Esophagus (tissue), 2 donors: ENCODE results near the gene GALNT3. TPM values are rescaled to one million over a fixed set of nuclear protein-coding genes. Genes with fewer than 3 reads are reported as not detected.

Source experiments
- H3K27ac ChIP-seq, 2 donors: one replicate each; pipeline ENCODE4 v1.5.1; 2013; ENCODE audit warnings: low read depth in 2 of 2, mild to moderate bottlenecking in 2 of 2, inconsistent platforms in 1 of 2, low read length in 1 of 2, moderate library complexity in 1 of 2
- H3K27me3 ChIP-seq, 2 donors: one replicate each; pipeline ENCODE4 v1.6.1; 2013; ENCODE audit warnings: low read length in 2 of 2, control low read depth in 1 of 2, mild to moderate bottlenecking in 1 of 2; ENCODE audit not compliant: insufficient read depth in 2 of 2, control insufficient read depth in 1 of 2
- H3K36me3 ChIP-seq, 2 donors: one replicate each; pipeline ENCODE4 v1.6.1; 2013; ENCODE audit warnings: low read length in 1 of 2; ENCODE audit not compliant: control insufficient read depth in 2 of 2, insufficient read depth in 2 of 2
- H3K4me1 ChIP-seq, 2 donors: one replicate each; pipeline ENCODE4 v1.6.1; 2013; ENCODE audit warnings: low read length in 1 of 2; ENCODE audit not compliant: control insufficient read depth in 2 of 2, insufficient read depth in 2 of 2
- H3K4me3 ChIP-seq, 2 donors: one replicate each; pipeline ENCODE4 v1.5.1; 2013; ENCODE audit warnings: low read length in 2 of 2, mild to moderate bottlenecking in 2 of 2, low read depth in 1 of 2, moderate library complexity in 1 of 2
- H3K9me3 ChIP-seq, 2 donors: one replicate each; pipeline ENCODE4 v1.6.1; 2013; ENCODE audit warnings: mild to moderate bottlenecking in 2 of 2, low read depth in 1 of 2, low read length in 1 of 2, moderate library complexity in 1 of 2; ENCODE audit not compliant: control insufficient read depth in 2 of 2, insufficient read depth in 1 of 2
- WGBS, 2 donors: extraction: QIAGEN DNeasy Blood & Tissue Kit; methylation state at CpG; one replicate each; pipeline ENCODE4 v1.1.7; 2013; 5-methylcytosine and 5-hydroxymethylcytosine counted together
- polyA plus RNA-seq, 2 donors: library from polyadenylated mRNA; stranded (reverse); fragments of 200-250 nt; gene quantifications; one replicate each; pipeline ENCODE4 v1.2.3, GENCODE V29; 2013
- donor health status: healthy with polysubstance abuse.
- donor health status: Bipolar disorder and iron deficiency.

Gene GALNT3
- polyA plus RNA-seq, 2 donors = 25.7 to 30.7 TPM

DNA sequence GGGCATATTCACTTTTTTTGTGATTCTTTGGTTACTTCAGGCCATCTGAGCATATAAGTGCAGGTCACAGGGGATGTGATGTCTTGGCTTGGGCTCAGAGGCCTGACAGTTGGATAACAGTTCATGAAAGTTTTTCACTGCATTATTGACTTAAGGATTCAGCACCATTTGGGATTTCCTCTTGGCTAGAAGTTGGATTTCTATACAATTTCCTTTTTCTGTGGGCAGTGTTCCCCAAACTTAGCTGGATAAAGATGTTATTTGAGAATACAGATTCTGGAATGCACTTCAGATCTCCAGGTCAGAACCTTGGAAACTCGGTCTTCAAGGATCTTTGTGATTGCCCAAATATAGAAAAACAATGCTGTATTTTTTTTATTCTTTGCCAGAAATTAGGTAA, 78.0 kb downstream of the GALNT3 start:
- WGBS, 2 donors = 72 to 80% methylated on average over 1 of the region's 1 CpG
- Histone ChIP-seq H3K4me3 (no peak overlapping the region), H3K27me3 (no peaks in the 10 kb centered on the region), H3K9me3 (no peaks in the 10 kb centered on the region), H3K36me3 (no peaks in the 10 kb centered on the region), H3K4me1 (no peaks in the 10 kb centered on the region), H3K27ac (no peak overlapping the region)

DNA sequence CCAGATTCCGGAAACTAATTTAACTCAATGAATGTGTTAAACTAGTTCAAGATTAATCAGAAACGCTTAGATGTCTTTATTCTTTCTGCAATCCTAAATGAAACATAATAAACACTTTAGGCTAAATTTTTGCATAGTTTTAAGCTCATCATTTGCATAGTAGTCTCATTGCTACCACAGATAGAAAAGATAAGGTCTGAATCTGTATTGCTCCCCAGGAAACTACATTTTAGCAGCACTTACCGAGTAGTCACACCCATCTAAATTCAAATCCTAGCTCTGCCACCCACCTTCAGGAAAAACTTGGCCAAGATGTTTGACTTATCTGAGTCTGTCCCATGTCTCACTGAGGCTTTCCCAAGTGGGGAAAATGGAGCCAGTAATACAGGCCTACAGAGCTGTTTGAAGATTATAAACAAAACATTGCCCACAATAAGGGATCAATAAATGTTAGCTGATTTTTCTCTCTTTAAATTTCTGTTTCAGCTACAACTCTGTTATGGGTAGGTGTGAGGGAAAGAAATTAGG, 87.0 kb downstream of the GALNT3 start:
- no peaks in the 10 kb centered on the region for H3K36me3 ChIP-seq
- H3K4me1 ChIP-seq = no peaks in the 10 kb centered on the region
- no peaks in the 10 kb centered on the region for H3K9me3 ChIP-seq
- no peak overlapping the region for H3K4me3 ChIP-seq
- H3K27ac ChIP-seq = no peak overlapping the region
- 89% methylated on average over 3 of the region's 3 CpGs for WGBS, 2 donors
- no peaks in the 10 kb centered on the region for H3K27me3 ChIP-seq

DNA sequence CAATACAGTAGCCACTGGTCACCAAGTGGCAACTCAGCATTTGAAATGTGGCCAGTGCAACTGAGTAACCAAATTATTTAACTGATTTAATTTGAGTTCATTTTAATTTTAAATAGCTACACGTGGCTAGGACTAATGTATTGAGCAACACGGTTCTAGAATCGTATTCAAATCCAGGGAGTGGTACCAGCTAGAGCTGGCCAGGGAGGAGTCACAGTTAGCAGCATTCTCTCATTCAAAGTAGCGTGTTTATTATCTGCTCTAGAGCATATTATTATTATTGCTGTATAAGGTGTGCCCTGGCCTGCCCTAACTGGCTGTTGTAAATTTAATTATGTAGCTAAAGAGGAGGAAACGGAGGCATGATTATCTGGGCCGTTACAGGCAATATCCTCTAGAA, 92.9 kb downstream of the GALNT3 start:
- WGBS, 2 donors = 66 to 69% methylated on average over 6 of the region's 6 CpGs
- H3K27ac ChIP-seq = no peak overlapping the region

DNA sequence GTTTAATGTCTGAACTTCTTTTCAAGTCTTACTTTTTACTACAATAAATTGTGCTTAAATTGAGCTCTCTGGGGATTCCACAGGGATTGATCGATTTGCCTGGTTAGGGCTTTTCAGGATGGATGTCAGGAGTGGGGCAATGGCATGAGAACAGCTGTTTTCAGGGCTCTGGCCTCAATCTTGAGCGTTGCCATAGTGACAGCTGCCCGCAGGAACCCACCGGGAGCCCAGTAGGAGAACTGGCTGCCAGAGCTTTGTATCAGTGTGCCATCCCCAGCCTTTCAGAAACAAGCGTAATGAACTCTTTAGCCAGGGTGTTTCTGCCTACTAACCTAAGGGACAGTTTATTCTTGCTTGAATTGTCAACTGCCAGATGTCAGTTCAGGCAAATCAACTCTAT, 93.5 kb downstream of the GALNT3 start:
- Histone ChIP-seq H3K9me3 (no peaks in the 10 kb centered on the region), H3K4me3 (no peak overlapping the region), H3K27ac (no peak overlapping the region), H3K27me3 (no peaks in the 10 kb centered on the region), H3K4me1 (no peaks in the 10 kb centered on the region), H3K36me3 (no peaks in the 10 kb centered on the region)
- WGBS, 2 donors = 76 to 78% methylated on average over 5 of the region's 5 CpGs

More for the DNA sequence above, 92.9 kb downstream of the GALNT3 start:
- no peaks in the 10 kb centered on the region for H3K36me3 ChIP-seq
- H3K4me1 ChIP-seq = no peaks in the 10 kb centered on the region
- no peak overlapping the region for H3K4me3 ChIP-seq
- no peaks in the 10 kb centered on the region for H3K9me3 ChIP-seq
- H3K27me3 ChIP-seq = no peaks in the 10 kb centered on the region

DNA sequence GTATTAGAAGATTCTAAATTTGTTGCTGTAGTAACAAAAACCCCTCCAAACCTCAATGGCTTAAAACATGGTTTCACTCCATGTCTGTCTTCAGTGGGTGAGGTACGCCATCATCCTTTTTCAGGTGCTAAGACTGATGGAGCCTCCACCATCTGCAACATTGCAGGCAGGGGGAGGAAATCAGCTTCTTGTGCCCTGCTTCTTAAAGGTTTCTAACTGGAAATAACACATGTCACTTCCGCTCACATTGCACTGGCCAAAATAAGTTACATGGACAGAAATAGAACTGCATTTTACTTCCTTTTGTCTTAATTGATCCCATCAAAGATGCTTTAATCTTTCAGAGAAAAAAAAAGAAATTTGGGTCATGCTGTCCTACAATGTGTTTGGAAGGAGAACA, 94.1 kb downstream of the GALNT3 start:
- no peaks in the 10 kb centered on the region for H3K4me1 ChIP-seq
- H3K27ac ChIP-seq = no peak overlapping the region
- no peaks in the 10 kb centered on the region for H3K9me3 ChIP-seq
- no peaks in the 10 kb centered on the region for H3K27me3 ChIP-seq
- no peak overlapping the region for H3K4me3 ChIP-seq
- WGBS, 2 donors = 86 to 88% methylated on average over 2 of the region's 2 CpGs
- H3K36me3 ChIP-seq = no peaks in the 10 kb centered on the region

DNA sequence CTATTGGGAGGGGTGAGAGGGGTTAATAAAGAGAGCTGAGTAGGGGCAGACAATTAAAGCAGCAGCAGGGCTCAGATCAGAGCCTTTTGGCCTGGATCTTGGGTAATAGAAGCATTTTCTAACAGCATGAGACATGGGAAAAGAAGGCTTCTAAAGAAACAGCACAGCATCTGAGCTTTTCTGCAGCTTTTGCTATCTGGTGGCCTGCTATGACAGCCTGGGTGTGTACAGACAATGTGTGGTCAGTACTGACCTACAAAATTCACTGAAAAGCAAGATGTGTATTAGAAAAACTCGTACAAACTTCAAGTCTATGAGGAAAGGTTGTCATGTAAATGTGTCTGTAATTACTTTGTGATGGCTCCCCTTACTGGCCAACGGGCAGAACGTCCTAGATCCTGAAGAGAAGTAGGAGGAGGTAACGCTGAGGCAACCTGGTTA, 95.6 kb downstream of the GALNT3 start:
- WGBS, 2 donors = 0 to 2% methylated on average over 4 of the region's 4 CpGs
- no peaks in the 10 kb centered on the region for H3K36me3 ChIP-seq
- H3K4me3 ChIP-seq = no peak overlapping the region
- no peaks in the 10 kb centered on the region for H3K9me3 ChIP-seq
- no peaks in the 10 kb centered on the region for H3K4me1 ChIP-seq
- H3K27me3 ChIP-seq = no peaks in the 10 kb centered on the region
- H3K27ac ChIP-seq = no peak overlapping the region

DNA sequence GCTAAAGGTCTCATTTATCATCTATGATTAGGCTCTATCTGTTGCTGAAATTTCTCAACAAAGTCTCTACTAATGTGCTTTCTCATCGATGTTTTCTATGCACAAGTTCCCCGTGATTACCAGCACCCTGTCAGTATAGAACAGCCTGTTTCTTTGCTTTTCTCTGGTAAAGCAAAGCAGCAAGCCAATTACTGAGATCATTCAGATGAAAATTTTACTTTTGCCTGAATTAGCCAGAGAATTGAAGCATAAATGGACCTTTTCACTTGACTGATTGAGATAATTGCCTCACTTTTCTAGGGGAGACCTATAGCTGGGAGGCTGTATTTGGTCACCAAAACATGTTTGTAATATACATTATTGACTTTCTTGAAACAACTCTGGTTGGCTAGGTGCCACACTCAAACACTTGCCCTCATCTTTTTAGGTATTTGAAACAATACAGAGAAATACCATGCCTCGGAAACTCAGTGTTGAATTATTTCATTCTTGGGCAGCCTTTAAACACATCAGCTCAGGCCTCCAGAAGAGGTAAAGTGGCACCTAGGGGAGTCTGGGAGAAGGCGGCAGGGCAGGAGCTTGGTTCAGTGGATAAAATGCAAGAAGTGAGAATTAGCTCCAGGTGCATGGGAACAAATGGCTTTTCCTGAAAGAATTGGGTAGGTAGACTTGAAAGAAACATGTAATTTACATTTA, 96.2 kb downstream of the GALNT3 start:
- H3K36me3 ChIP-seq = no peaks in the 10 kb centered on the region
- 89 to 95% methylated on average over 4 of the region's 4 CpGs for WGBS, 2 donors
- H3K27me3 ChIP-seq = no peaks in the 10 kb centered on the region
- no peaks in the 10 kb centered on the region for H3K4me1 ChIP-seq
- no peak overlapping the region for H3K4me3 ChIP-seq
- H3K27ac ChIP-seq = no peak overlapping the region
- H3K9me3 ChIP-seq = no peaks in the 10 kb centered on the region

Other genes starting within 250 kb of the GALNT3 start
- 1 to 10 TPM; 3.0 to 3.2 TPM for gene TTC21B, start 159.5 kb upstream of the GALNT3 start, polyA plus RNA-seq